ENCODE results near the gene OR2V1.

DNA sequence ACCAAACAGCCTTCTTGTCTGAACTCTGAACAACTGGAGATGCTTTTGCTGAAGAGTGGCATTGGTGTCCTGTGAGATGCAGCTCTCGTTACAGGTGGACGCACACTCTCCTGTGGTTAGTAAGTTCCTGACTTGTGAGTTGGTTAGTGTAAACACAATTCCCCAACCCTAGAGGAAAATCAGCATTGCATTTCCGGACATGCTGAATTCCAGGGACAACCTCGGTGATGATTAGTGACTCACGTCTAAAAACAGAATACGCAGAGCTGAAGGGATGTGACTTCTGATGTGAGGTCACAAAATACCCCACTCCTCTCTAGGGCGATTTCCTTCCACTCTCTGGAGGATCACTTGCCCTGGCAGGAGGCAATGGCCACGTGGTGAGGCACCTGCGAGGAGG is 21.4 kb upstream of the OR2V1 start:
- TF ChIP-seq POLR2A (IDR thresholded peaks at IDR 0.05) = no peak
- TF ChIP-seq, protein P1, sequence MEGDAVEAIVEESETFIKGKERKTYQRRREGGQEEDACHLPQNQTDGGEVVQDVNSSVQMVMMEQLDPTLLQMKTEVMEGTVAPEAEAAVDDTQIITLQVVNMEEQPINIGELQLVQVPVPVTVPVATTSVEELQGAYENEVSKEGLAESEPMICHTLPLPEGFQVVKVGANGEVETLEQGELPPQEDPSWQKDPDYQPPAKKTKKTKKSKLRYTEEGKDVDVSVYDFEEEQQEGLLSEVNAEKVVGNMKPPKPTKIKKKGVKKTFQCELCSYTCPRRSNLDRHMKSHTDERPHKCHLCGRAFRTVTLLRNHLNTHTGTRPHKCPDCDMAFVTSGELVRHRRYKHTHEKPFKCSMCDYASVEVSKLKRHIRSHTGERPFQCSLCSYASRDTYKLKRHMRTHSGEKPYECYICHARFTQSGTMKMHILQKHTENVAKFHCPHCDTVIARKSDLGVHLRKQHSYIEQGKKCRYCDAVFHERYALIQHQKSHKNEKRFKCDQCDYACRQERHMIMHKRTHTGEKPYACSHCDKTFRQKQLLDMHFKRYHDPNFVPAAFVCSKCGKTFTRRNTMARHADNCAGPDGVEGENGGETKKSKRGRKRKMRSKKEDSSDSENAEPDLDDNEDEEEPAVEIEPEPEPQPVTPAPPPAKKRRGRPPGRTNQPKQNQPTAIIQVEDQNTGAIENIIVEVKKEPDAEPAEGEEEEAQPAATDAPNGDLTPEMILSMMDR (IDR thresholded peaks at IDR 0.05) = no peak
- no peak for TF ChIP-seq EP300 (IDR thresholded peaks at IDR 0.05)
- TF ChIP-seq POLR2AphosphoS5 (IDR thresholded peaks at IDR 0.05) = no peak
